Measurements from ENCODE around the gene NEK11.

NEK11 gene

GRCh38 chr3:131141770-131142169 is 115.1 kb downstream of the NEK11 start:
- DNase-seq (ENCODE audit: low spot score): no peak

GRCh38 chr3:131142580-131142979 is 115.9 kb downstream of the NEK11 start:
- DNase-seq (ENCODE audit: low spot score): no peak

DNA sequence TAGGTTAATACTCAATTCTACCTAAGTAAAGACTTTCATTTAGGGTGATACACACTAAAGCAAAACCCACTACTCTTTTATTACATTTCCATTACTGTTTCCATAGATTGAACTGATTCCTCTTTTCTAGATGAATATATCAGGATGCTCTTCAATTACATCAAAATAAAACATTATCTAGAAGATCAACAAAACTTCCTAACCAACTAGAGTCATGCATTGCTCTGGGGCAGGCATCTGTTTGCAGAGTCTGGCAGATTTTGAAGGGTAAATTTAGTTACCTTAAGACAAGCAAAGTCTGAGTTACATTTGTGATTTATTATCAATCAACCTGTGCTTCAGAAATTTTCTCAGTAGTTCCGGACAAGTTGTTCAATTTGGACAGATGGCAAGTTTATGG is 117.1 kb downstream of the NEK11 start:
- DNase-seq (ENCODE audit: low spot score): no peak

DNA sequence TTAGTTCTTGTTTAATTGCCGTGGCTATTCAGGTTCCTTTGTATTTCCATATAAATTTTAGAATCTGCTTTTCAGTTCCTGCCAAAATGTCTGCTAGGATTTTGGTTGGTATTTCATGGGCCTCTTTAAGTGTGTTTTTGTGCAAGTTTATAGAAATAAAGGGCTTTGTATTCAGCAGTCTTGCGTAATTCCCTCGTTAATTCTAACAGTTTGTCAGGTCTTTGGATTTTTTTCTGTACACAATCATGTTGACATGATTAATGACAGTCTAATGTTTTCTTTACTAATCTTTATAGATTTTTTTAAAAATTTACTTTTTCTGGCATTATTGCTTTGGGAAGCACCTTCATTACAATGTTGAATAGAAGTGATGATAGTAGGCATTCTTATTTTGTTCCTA is 120.9 kb downstream of the NEK11 start:
- DNase-seq (ENCODE audit: low spot score): no peak

DNA sequence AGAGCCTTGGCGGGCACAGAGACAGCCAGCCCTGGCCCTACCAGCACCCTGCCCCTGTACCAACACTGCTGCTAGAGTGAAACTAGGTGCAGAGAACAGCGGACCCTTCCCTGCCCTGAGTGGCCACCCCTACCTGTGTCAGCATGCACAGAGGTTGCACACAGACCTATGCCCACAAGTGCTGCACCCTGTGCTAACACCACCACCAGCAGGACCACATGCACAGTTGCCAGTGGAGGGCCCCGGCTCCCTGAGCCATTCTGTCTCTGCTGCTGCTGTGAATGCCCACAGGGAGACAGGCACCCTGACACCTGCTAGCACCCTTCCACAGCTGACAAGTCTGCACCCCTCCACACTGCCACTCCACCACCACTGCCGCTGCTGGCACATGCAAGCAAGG is 131.8 kb downstream of the NEK11 start:
- DNase-seq (ENCODE audit: low spot score): no peak

- no peak for DNase-seq (ENCODE audit: low spot score)
These were observed 135.8 kb downstream of the NEK11 start for GRCh38 chr3:131162516-131162915.

GRCh38 chr3:131167867-131168266 is 141.2 kb downstream of the NEK11 start:
- no peak for DNase-seq (ENCODE audit: low spot score)

DNA sequence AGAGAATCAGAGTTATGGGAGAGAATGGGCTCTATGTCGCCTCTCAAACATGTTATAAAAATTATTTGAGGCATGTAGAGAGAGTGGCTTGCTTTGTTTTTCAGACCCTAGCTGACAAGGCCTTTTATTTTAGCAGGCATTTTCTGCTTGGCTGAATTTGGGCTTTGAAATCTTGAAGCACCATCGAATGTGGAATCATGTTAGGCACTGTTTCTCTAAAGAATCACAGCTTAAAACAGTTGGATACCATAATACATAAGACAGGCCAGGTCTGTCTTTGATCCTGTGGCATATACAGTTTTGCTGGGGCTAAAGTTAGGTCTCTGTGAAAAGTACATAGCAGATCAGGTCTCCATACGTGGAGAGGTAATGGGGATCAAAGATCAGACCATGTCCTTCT is 142.7 kb downstream of the NEK11 start:
- no peak for DNase-seq (ENCODE audit: low spot score)

GRCh38 chr3:131172502-131173200 is 146.0 kb downstream of the NEK11 start:
- no peak for DNase-seq (ENCODE audit: low spot score)

DNA sequence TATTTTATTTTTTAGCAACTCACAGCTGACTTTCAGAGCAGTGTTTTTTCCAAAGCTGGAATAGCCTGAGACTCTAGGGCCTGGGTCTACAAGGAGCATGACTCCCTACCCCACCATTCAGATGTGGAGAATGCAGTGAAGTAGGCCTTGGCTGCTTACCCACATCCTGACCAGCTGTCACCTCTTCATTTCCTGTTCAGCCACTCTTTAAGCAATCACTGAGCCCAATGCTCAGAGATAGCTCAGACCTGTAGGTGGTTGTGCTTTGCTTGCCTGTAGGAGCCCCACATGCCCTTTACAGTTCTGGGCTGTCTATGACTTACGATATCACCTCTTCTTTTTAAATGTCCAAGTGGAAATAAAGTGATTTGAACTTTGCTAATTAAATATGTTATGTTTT is 148.1 kb downstream of the NEK11 start:
- DNase-seq (ENCODE audit: low spot score): no peak

DNA sequence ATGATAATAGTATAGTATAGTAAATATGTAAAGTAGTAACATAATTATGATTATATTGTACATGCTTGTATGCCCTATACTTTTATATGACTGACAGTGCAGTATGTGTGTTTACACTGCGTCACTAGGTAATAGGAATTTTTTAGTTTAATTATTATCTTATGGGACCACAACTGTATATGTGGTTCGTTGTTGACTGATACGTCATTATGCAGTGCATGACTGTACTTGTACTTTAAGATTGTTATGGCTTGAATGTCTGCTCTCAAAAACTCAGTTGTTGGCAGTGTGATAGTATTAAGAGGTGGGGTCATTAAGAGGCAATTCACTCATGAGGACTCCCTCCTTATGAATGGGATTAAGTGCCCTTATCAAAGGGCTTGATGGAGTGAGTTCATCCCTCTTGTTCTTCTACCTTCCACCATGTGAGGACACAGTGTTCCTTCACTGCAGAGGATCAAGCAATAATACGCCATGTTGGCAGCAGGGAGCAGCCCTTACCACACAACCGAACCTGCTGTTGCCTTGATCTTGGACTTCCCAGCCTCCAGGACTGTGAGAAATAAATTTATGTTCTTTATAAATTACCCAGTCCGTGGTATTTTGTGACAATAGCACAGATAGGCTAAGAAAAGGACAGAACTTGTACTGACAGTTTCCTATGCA is 152.2 kb downstream of the NEK11 start:
- DNase-seq (ENCODE audit: low spot score): no peak

GRCh38 chr3:131192701-131193100 is 166.0 kb downstream of the NEK11 start:
- DNase-seq (ENCODE audit: low spot score): no peak

GRCh38 chr3:131193641-131194238 is 167.1 kb downstream of the NEK11 start:
- DNase-seq (ENCODE audit: low spot score): no peak

- DNase-seq (ENCODE audit: low spot score): no peak
These were observed 168.1 kb downstream of the NEK11 start for GRCh38 chr3:131194816-131195215.

- DNase-seq (ENCODE audit: low spot score): no peak
These were observed 174.0 kb downstream of the NEK11 start for GRCh38 chr3:131200636-131201199.

DNA sequence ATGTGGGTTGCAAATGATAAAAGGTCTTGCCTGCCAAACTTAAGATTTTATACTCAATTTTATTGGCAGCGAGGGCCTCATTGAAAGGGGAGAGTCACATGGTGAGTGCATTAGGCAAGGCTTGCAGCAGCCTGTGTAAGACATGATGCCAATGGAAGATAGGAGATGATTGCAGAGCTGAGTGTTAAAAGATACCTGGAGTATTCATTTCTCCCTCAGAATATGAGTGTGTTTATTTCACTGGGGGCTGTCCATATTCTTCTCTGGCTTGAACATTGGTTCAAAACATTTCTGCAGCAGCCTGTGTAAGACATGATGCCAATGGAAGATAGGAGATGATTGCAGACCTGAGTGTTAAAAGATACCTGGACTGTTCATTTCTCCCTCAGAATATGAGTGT is 189.7 kb downstream of the NEK11 start:
- no peak for DNase-seq (ENCODE audit: low spot score)

- no peak for DNase-seq (ENCODE audit: low spot score)
These were observed 190.1 kb downstream of the NEK11 start for GRCh38 chr3:131216801-131217200.

DNA sequence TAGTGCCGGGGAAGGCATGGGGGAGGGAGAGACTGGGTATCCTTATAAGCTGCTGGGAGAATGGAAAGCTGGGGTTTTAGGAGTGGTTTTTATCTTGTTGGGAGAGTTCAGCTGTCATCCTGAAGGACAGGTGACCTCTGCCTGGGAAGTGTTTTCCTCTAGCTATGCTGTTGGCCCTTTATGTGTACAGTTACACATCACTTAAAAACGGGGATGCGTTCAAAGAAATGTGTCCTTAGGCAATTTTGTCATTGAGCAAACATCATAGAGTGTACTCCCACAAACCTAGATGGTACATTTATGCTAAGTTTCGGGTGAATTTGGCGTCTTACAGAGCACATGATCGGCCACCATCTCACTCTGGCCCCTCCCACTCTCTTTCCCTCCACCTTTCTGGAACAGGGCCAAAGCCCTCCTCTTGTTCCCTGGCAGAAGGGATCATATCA is 190.6 kb downstream of the NEK11 start:
- no peak for DNase-seq (ENCODE audit: low spot score)

DNA sequence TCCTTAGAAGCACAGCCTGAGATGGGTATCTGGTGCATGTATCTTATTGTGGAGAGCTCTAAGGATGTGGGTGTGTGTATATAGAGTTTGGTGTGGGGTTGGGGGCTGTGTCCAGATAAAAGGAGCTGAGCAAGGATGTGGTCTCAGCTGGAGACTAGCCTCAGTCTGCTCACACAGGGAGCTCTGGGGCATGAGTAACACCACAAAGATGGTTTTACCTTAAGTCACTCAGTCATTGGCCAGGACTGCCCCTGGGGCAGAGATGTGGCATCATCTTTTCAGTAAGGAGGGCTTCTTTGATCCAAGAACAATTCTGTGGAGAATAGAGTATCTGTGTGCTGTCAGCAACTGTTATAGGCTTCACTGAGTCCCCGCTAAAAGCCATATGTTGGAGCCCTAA is 191.5 kb downstream of the NEK11 start:
- DNase-seq (ENCODE audit: low spot score): no peak

DNA sequence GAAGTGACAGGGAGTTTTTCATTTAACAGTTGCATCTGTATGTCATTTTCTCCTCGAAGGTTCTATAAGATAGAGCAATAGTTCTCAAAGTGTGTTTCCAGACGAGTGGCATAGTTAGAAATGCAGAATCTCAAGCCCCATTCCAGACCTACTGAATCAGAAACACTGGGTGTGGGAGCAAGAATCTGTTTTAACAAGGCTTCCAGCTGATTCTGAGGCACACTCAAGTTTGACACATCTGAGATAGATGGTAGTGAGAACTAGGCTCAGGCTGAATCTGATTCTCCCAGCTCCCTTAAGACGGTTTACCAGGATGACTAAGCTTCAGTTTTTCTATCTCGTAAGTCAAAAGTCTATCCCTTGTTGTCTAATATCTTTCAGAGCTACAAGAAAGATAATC is 195.1 kb downstream of the NEK11 start:
- DNase-seq (ENCODE audit: low spot score): no peak

GRCh38 chr3:131222599-131222998 is 195.9 kb downstream of the NEK11 start:
- no peak for DNase-seq (ENCODE audit: low spot score)

- DNase-seq (ENCODE audit: low spot score): no peak
These were observed 197.0 kb downstream of the NEK11 start for GRCh38 chr3:131223373-131224289.

All from ecto neural progenitor cell (in vitro differentiated cells).